Ovary (tissue), 3 donors: ENCODE results near the gene GAS2L3.

Source experiments
- CTCF ChIP-seq, 3 donors: fragments of 450-650 bp in 2 of 3; fragments of 200-600 bp in 1 of 3; IDR thresholded peaks; one replicate each; pipeline versions ENCODE4 v1.5.1 to v1.8.0; 2016 to 2022; ENCODE audit warnings: antibody characterized with exemption in 3 of 3, mild to moderate bottlenecking in 1 of 3
- POLR2A ChIP-seq: fragments of 450-650 bp; IDR thresholded peaks from one replicate; pipeline ENCODE4 v1.6.1; 2017; ENCODE audit warnings: antibody characterized with exemption, mild to moderate bottlenecking, moderate library complexity
- donor health status: DM: no; HTN: no; CAD: no.

- TF ChIP-seq CTCF (IDR thresholded peaks at IDR 0.05): no peak
- TF ChIP-seq POLR2A: no peak
Measured at GRCh38 chr12:100661300-100661951, 87.9 kb downstream of the GAS2L3 start.
